A549 (cell line): ENCODE results near the gene MAST3. TPM values are rescaled to one million over a fixed set of nuclear protein-coding genes. Genes with fewer than 3 reads are reported as not detected.
A peak's percentile ranks its signal among the peaks of the same experiment; 100 is the strongest.

Source experiments
- ATAC-seq, 2 experiments: fragments of 200-7000 bp in 1 of 2; fragments of >200 bp in 1 of 2; cut with Nextera tagmentation in 1 of 2; cut with Tn5 transposase in 1 of 2; 3 replicates each; pipeline versions ENCODE4 v1.8.0 to v1.9.1; 2018 to 2020; ENCODE audit warnings: mild to moderate bottlenecking in 1 of 2, moderate library complexity in 1 of 2
- CTCF ChIA-PET: fragments of 300-600 bp; sonication (Branson Sonifier 250); formaldehyde crosslinking; extraction: SDS; loops from one replicate; lab custom pipeline; 2021; ENCODE audit warnings: antibody characterized with exemption, inconsistent platforms; lab: Yijun Ruan, JAX
- POLR2A ChIA-PET: fragments of 350-600 bp; formaldehyde crosslinking; extraction: SDS; loops from one replicate; lab custom pipeline; 2021; ENCODE audit warnings: antibody characterized with exemption, inconsistent platforms; lab: Yijun Ruan, JAX
- DNase-seq, 2 experiments: peaks; one replicate each; pipeline versions ENCODE4 v3.0.0 to v3.0.0-alpha.2; 2011 to 2016; ENCODE audit warnings: low read depth in 1 of 2, low spot score in 1 of 2
- FAIRE-seq: peaks from 2 replicates; lab custom pipeline; 2011; peaks lifted over from hg19 to GRCh38; lab: Jason Lieb, UNC
- H3K27ac ChIP-seq, 2 experiments: fragments of >200 bp; sonication (Bioruptor Twin); formaldehyde crosslinking; 3 replicates each; pipeline ENCODE4 v1.5.1; 2016 to 2017
- H3K4me1 ChIP-seq: fragments of >200 bp; sonication (Bioruptor Twin); formaldehyde crosslinking; 3 replicates; pipeline ENCODE4 v1.6.1; 2016
- H3K4me2 ChIP-seq: fragments of >200 bp; sonication (Bioruptor Twin); formaldehyde crosslinking; 3 replicates; pipeline ENCODE4 v1.6.1; 2016
- H3K4me3 ChIP-seq: fragments of >200 bp; sonication (Bioruptor Twin); formaldehyde crosslinking; 3 replicates; pipeline ENCODE4 v1.5.1; 2016
- H3K9me3 ChIP-seq: fragments of >200 bp; sonication (Bioruptor Twin); formaldehyde crosslinking; 3 replicates; pipeline ENCODE4 v1.6.1; 2016
- BHLHE40 ChIP-seq: IDR thresholded peaks from 2 replicates; pipeline ENCODE4 v1.6.1; 2012; ENCODE audit warnings: low read depth, low read length, inconsistent platforms
- CBX2 ChIP-seq: fragments of 200-600 bp; sonication (generic); IDR thresholded peaks from 2 replicates; pipeline ENCODE4 v1.6.1; 2016; ENCODE audit warnings: low read depth, mild to moderate bottlenecking, borderline replicate concordance
- CHD2 ChIP-seq: fragments of 150-350 bp; IDR thresholded peaks from 2 replicates; pipeline ENCODE4 v1.6.1; 2014; ENCODE audit warnings: low read length; ENCODE audit not compliant: partially characterized antibody
- CHD4 ChIP-seq: fragments of 200-600 bp; sonication (generic); IDR thresholded peaks from 2 replicates; pipeline ENCODE4 v1.6.1; 2016; ENCODE audit warnings: antibody characterized with exemption, mild to moderate bottlenecking, borderline replicate concordance
- EHMT2 ChIP-seq: fragments of 200-600 bp; sonication (generic); IDR thresholded peaks from 2 replicates; pipeline ENCODE4 v1.6.1; 2016; ENCODE audit warnings: antibody characterized with exemption, low read depth, mild to moderate bottlenecking, moderate library complexity
- EP300 ChIP-seq, 2 experiments: fragments of >200 bp; sonication (Bioruptor Twin); formaldehyde crosslinking; IDR thresholded peaks; 2 replicates in 1 of 2; 3 replicates in 1 of 2; pipeline ENCODE4 v1.6.1; 2016 to 2017
- ESRRA ChIP-seq: fragments of 150-350 bp; IDR thresholded peaks from 2 replicates; pipeline ENCODE4 v1.6.1; 2014; ENCODE audit warnings: mild to moderate bottlenecking, low read length, borderline replicate concordance
- FOSB ChIP-seq: fragments of 250-450 bp; sonication (Bioruptor Pico); IDR thresholded peaks from 2 replicates; pipeline ENCODE4 v1.5.0; 2020; ENCODE audit warnings: mild to moderate bottlenecking, moderate library complexity
- FOSL2 ChIP-seq, 2 experiments: fragments of 450-650 bp in 1 of 2; fragments of >200 bp in 1 of 2; sonication (Bioruptor Twin) in 1 of 2; formaldehyde crosslinking; IDR thresholded peaks; 2 replicates each; pipeline versions ENCODE4 v1.5.0 to v1.6.1; 2016 to 2020; ENCODE audit warnings: mild to moderate bottlenecking in 1 of 2, moderate library complexity in 1 of 2
- FOXS1 ChIP-seq: fragments of 250-450 bp; sonication (Bioruptor Pico); IDR thresholded peaks from 2 replicates; pipeline ENCODE4 v1.5.0; 2020; ENCODE audit warnings: mild to moderate bottlenecking, moderate library complexity
- GATA3 ChIP-seq: IDR thresholded peaks from 2 replicates; pipeline ENCODE4 v1.6.1; 2012; ENCODE audit warnings: borderline replicate concordance
- HEYL ChIP-seq: fragments of 250-450 bp; sonication (Bioruptor Pico); IDR thresholded peaks from 2 replicates; pipeline ENCODE4 v1.8.0; 2021; ENCODE audit warnings: mild to moderate bottlenecking, moderate library complexity
- HOXA7 ChIP-seq: fragments of 250-450 bp; sonication (Bioruptor Pico); IDR thresholded peaks from 2 replicates; pipeline ENCODE4 v1.5.0; 2020; ENCODE audit warnings: mild to moderate bottlenecking, moderate library complexity
- HOXB5 ChIP-seq: fragments of 250-450 bp; sonication (Bioruptor Pico); IDR thresholded peaks from 2 replicates; pipeline ENCODE4 v1.5.0; 2020; ENCODE audit warnings: mild to moderate bottlenecking, moderate library complexity
- JUN ChIP-seq, 2 experiments: fragments of >200 bp; sonication (Bioruptor Twin); formaldehyde crosslinking; IDR thresholded peaks; 2 replicates in 1 of 2; 3 replicates in 1 of 2; pipeline ENCODE4 v1.6.1; 2016 to 2017
- JUNB ChIP-seq: fragments of >200 bp; sonication (Bioruptor Twin); formaldehyde crosslinking; IDR thresholded peaks from 2 replicates; pipeline ENCODE4 v1.6.1; 2016
- KDM1A ChIP-seq: fragments of 200-600 bp; sonication (generic); IDR thresholded peaks from 2 replicates; pipeline ENCODE4 v1.6.1; 2016; ENCODE audit warnings: low read depth, mild to moderate bottlenecking
- KDM5A ChIP-seq: fragments of 200-600 bp; sonication (generic); IDR thresholded peaks from 2 replicates; pipeline ENCODE4 v1.6.1; 2016; ENCODE audit warnings: antibody characterized with exemption, mild to moderate bottlenecking
- NFE2L2 ChIP-seq: fragments of 150-350 bp; conservative IDR thresholded peaks from 2 replicates; pipeline ENCODE4 v1.6.1; 2014; ENCODE audit warnings: low read length
- PHF8 ChIP-seq: fragments of 200-600 bp; sonication (generic); IDR thresholded peaks from 2 replicates; pipeline ENCODE4 v1.6.1; 2016; ENCODE audit warnings: low read depth, mild to moderate bottlenecking, antibody characterized with exemption, moderate library complexity, borderline replicate concordance
- POLR2A ChIP-seq: IDR thresholded peaks from 2 replicates; pipeline ENCODE4 v1.6.1; 2012; ENCODE audit warnings: mild to moderate bottlenecking, low read length
- RARB ChIP-seq: fragments of 250-450 bp; sonication (Bioruptor Pico); IDR thresholded peaks from 2 replicates; pipeline ENCODE4 v1.8.0; 2021; ENCODE audit warnings: mild to moderate bottlenecking, moderate library complexity
- RNF2 ChIP-seq: fragments of 200-600 bp; sonication (generic); IDR thresholded peaks from 2 replicates; pipeline ENCODE4 v1.6.1; 2016; ENCODE audit warnings: low read depth, mild to moderate bottlenecking, antibody characterized with exemption, moderate library complexity, borderline replicate concordance
- TFCP2L1 ChIP-seq: fragments of 250-450 bp; sonication (Bioruptor Pico); IDR thresholded peaks from 2 replicates; pipeline ENCODE4 v1.5.0; 2021; ENCODE audit warnings: mild to moderate bottlenecking
- TP53 ChIP-seq: fragments of 250-450 bp; sonication (Bioruptor Pico); IDR thresholded peaks from 2 replicates; pipeline ENCODE4 v1.5.0; 2021; ENCODE audit warnings: mild to moderate bottlenecking, moderate library complexity
- WGBS: methylation state at CpG from one replicate; pipeline ENCODE4 v1.1.6; 2017; ENCODE audit errors: missing lambda C conversion rate; 5-methylcytosine and 5-hydroxymethylcytosine counted together
- polyA plus RNA-seq, 4 experiments: library from polyadenylated mRNA; depleted of rRNA in 3 of 4; stranded (reverse); fragments of >200 nt; fragmentation: RNase III in 1 of 4; extraction: RNeasy Plus Mini Kit Qiagen cat#74134 plus additional on column Dnase treatment in 1 of 4; gene quantifications; 2 replicates in 3 of 4; 3 replicates in 1 of 4; pipeline ENCODE4 v1.2.3, GENCODE V29; 2011 to 2017
- TF ChIP-seq, protein P1 (sequence below): fragments of 250-450 bp; sonication (Bioruptor Pico); IDR thresholded peaks from 2 replicates; pipeline ENCODE4 v1.5.0; 2021; ENCODE audit warnings: mild to moderate bottlenecking, moderate library complexity, borderline replicate concordance
- TF ChIP-seq, protein P2 (sequence below): IDR thresholded peaks from 2 replicates; pipeline ENCODE4 v1.6.1; 2012

Gene MAST3
- polyA plus RNA-seq, 2 of the 4 experiments (the other 2 are of a cell fraction): 1.3 to 2.5 TPM

DNA sequence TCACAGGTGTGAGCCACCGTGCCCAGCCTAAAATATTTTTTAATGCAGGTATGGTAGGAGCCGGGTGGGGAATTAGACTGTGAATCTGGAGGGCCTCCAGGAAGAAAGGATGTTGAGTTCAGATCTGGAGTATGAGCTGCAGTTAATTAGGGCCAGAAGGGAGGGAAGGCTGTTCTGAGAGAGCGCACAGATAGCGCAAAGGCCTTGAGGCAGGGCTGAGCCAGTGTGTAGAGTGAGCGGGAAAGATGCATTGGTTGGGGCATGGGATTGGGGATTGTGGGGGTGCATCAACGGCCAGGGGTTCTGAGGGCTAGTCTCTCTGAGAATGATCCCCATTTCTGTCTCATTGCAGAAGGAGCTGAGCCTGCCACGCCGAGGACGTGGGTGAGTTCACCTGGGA is 9.7 kb downstream of the MAST3 start:
- no peak for TF ChIP-seq TFCP2L1 (CRISPR knock-in tag)
- TF ChIP-seq HOXA7 (CRISPR knock-in tag): no peak
- TF ChIP-seq, protein P1, sequence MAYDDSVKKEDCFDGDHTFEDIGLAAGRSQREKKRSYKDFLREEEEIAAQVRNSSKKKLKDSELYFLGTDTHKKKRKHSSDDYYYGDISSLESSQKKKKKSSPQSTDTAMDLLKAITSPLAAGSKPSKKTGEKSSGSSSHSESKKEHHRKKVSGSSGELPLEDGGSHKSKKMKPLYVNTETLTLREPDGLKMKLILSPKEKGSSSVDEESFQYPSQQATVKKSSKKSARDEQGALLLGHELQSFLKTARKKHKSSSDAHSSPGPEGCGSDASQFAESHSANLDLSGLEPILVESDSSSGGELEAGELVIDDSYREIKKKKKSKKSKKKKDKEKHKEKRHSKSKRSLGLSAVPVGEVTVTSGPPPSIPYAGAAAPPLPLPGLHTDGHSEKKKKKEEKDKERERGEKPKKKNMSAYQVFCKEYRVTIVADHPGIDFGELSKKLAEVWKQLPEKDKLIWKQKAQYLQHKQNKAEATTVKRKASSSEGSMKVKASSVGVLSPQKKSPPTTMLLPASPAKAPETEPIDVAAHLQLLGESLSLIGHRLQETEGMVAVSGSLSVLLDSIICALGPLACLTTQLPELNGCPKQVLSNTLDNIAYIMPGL: no peak
- TF ChIP-seq GATA3: no peak
- TF ChIP-seq JUNB: no peak
- TF ChIP-seq FOSL2 (IDR thresholded peaks at IDR 0.05): no peak
- no peak for TF ChIP-seq FOSL2 (CRISPR knock-in tag; IDR thresholded peaks at IDR 0.05)
- no peak for TF ChIP-seq FOXS1 (CRISPR knock-in tag)
- TF ChIP-seq HEYL: no peak
- TF ChIP-seq TP53 (CRISPR knock-in tag): no peak
- no peak for TF ChIP-seq EP300 (IDR thresholded peaks at IDR 0.05)
- TF ChIP-seq CBX2: no peak
- no peak for TF ChIP-seq KDM1A
- no peak for TF ChIP-seq RNF2
- no peak for TF ChIP-seq HOXB5 (CRISPR knock-in tag)
- no peak for TF ChIP-seq KDM5A
- no peak for TF ChIP-seq JUN (IDR thresholded peaks at IDR 0.05)
- no peak for TF ChIP-seq EHMT2
- TF ChIP-seq NFE2L2: no peak
- no peak for TF ChIP-seq CHD4
- no peak for TF ChIP-seq BHLHE40
- H3K4me1 ChIP-seq: peaks cover 22% of the 10 kb centered on the region
- H3K4me3 ChIP-seq: no peak overlapping the region
- no peak overlapping the region for H3K4me2 ChIP-seq
- no peak overlapping the region for H3K27ac ChIP-seq
- no peaks in the 10 kb centered on the region for H3K9me3 ChIP-seq
- no peak for FAIRE-seq
- ChIA-PET CTCF (interaction anchor here (2.3 kb wide), 1 partner anchor 44 kb away, joined by 6 read pairs; no protein-coding TSS in a partner anchor), POLR2A (interaction anchor here (0.6 kb wide), 1 partner anchor 85 kb away, joined by 3 read pairs; no protein-coding TSS in a partner anchor)
- WGBS: 92% methylated on average over 9 of the region's 9 CpGs
- no peak for DNase-seq
- no peak for ATAC-seq

DNA sequence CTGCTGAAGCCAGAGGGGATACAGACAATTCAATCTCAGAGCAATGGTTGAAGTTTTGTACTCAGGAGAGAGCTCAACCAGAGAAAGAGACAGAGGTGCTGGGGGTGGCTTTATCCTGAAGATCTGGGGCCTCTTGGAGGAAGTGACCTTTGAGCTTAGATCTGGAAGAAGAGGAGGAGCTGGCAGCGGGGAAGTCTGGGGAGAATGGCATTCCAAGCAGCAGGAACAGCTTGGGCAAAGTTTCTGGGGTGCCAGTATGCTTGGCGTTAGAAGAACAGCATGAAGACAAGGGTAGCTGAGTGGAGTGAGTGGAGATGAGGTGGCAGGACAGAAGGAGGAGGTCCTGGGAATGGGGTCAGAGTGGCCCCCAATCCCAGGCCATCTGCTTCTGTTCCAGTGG is 11.3 kb downstream of the MAST3 start:
- POLR2A ChIA-PET: interaction anchor here (1.0 kb wide), 1 partner anchor 173 kb away, joined by 4 read pairs; no protein-coding TSS in a partner anchor
- no peak for FAIRE-seq
- peaks cover 18% of the 10 kb centered on the region for H3K4me1 ChIP-seq
- CTCF ChIA-PET: interaction anchor here (0.6 to 5.4 kb wide), 6 partner anchors 41 to 143 kb away, joined by 3 to 32 read pairs (median 5); no protein-coding TSS in a partner anchor
- no peak for TF ChIP-seq BHLHE40
- no peak for TF ChIP-seq ESRRA
- TF ChIP-seq, all 56 proteins: peak for 0
- Histone ChIP-seq H3K9me3 (no peaks in the 10 kb centered on the region), H3K27ac (peak overlapping the region; percentile 78 to 90), H3K4me3 (peak overlapping the region; percentile 83; the same call in 2 of the 3 replicates), H3K4me2 (peak overlapping the region; percentile 93)
- DNase-seq: no peak
- no peak; a peak in 1 of 6 replicates for ATAC-seq
- 25% methylated on average over 2 of the region's 2 CpGs for WGBS

DNA sequence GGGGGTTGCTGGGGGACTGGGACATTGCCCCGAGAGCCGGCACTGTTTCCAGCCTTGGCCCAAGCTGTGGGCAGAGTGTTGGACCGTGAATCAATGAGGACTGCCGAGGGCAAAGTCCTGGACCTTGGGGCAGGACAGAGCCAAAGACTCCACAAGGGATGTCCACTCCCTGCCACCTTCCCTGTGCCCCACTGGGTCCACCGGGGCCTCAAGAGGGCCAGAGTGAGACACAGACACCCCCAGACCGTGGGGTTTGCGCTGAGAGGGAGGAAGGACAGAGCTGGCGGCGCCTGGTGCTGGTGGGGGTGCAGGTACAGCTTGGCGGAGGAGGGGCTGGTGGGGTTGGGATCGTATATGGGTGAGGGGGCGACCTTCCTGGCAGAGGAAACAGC is 11.8 kb downstream of the MAST3 start:
- CTCF ChIA-PET: interaction anchor here (1.0 to 5.4 kb wide), 7 partner anchors 19 to 142 kb away, joined by 3 to 32 read pairs (median 6); no protein-coding TSS in a partner anchor
- Histone ChIP-seq H3K4me2 (peak overlapping the region; percentile 93), H3K4me3 (peak overlapping the region; percentile 83), H3K4me1 (peaks cover 16% of the 10 kb centered on the region), H3K9me3 (no peaks in the 10 kb centered on the region)
- POLR2A ChIA-PET: interaction anchor here (0.6 to 1.0 kb wide), 2 partner anchors 131 to 172 kb away, joined by 3 to 4 read pairs; no protein-coding TSS in a partner anchor
- ATAC-seq (peak; percentile 4 to 12; a peak in 4 of 6 replicates), FAIRE-seq (no peak), DNase-seq (no peak)
- TF ChIP-seq PHF8 (no peak), FOSB (no peak), JUNB (no peak), CHD4 (no peak), HEYL (no peak), CHD2 (no peak), POLR2A (no peak), RARB (CRISPR knock-in tag) (no peak), BHLHE40 (no peak), KDM5A (no peak), HOXB5 (CRISPR knock-in tag) (no peak)
- TF ChIP-seq, protein P2, sequence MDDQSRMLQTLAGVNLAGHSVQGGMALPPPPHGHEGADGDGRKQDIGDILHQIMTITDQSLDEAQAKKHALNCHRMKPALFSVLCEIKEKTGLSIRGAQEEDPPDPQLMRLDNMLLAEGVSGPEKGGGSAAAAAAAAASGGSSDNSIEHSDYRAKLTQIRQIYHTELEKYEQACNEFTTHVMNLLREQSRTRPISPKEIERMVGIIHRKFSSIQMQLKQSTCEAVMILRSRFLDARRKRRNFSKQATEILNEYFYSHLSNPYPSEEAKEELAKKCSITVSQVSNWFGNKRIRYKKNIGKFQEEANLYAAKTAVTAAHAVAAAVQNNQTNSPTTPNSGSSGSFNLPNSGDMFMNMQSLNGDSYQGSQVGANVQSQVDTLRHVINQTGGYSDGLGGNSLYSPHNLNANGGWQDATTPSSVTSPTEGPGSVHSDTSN: no peak
- TF ChIP-seq, all 56 proteins: peak for 0
- 33% methylated on average over 4 of the region's 12 CpGs for WGBS
- H3K27ac ChIP-seq: peak overlapping the region; percentile 78 to 90
